WTC11 (cell line): ENCODE results near the gene CASKIN2. TPM values are rescaled to one million over a fixed set of nuclear protein-coding genes. Genes with fewer than 3 reads are reported as not detected.

Source experiments
- ATAC-seq: fragments of 200-7000 bp; cut with Tn5 transposase; 2 replicates; pipeline ENCODE4 v1.10.0; 2021; ENCODE audit warnings: mild to moderate bottlenecking, moderate library complexity
- CTCF ChIA-PET: fragments of 300-600 bp; sonication (Branson Sonifier 250); formaldehyde crosslinking; loops from one replicate; lab custom pipeline; 2021; ENCODE audit warnings: antibody characterized with exemption; lab: Charles Lee
- POLR2A ChIA-PET: fragments of 350-600 bp; sonication (Branson Sonifier 250); formaldehyde crosslinking; loops from one replicate; lab custom pipeline; 2021; ENCODE audit warnings: antibody characterized with exemption; lab: Charles Lee
- DNase-seq: peaks from one replicate; pipeline ENCODE4 v3.0.0; 2021; ENCODE audit warnings: low spot score
- H3K27ac Mint-ChIP-seq: 2 replicates; pipeline ENCODE4 v1.8.0; 2021; ENCODE audit warnings: mixed read lengths
- H3K27me3 Mint-ChIP-seq: 2 replicates; pipeline ENCODE4 v1.8.0; 2021; ENCODE audit warnings: low read depth, mild to moderate bottlenecking, moderate library complexity, mixed read lengths
- H3K36me3 Mint-ChIP-seq: 2 replicates; pipeline ENCODE4 v1.8.0; 2021; ENCODE audit warnings: mixed read lengths
- H3K4me1 Mint-ChIP-seq: 2 replicates; pipeline ENCODE4 v1.8.0; 2022; ENCODE audit warnings: mixed read lengths
- H3K4me3 Mint-ChIP-seq: 2 replicates; pipeline ENCODE4 v1.8.0; 2021; ENCODE audit warnings: mild to moderate bottlenecking, moderate library complexity, mixed read lengths
- H3K9me3 Mint-ChIP-seq: 2 replicates; pipeline ENCODE4 v1.8.0; 2021; ENCODE audit warnings: mixed read lengths
- GABPB1 ChIP-seq: sonication (generic); formaldehyde crosslinking; IDR thresholded peaks from 2 replicates; pipeline ENCODE4 v1.8.1; 2023; ENCODE audit warnings: mild to moderate bottlenecking, missing genetic modification reagents
- GRHL2 ChIP-seq: fragments of 250-450 bp; sonication (Bioruptor Pico); IDR thresholded peaks from 2 replicates; pipeline ENCODE4 v1.8.0; 2022; ENCODE audit warnings: mild to moderate bottlenecking, moderate library complexity; ENCODE audit not compliant: insufficient replicate concordance, severe bottlenecking
- GTF2I ChIP-seq: fragments of 250-450 bp; sonication (Bioruptor Pico); conservative IDR thresholded peaks from 2 replicates; pipeline ENCODE4 v1.4.0; 2021; ENCODE audit warnings: mild to moderate bottlenecking
- SMAD4 ChIP-seq: sonication (generic); formaldehyde crosslinking; IDR thresholded peaks from 2 replicates; pipeline ENCODE4 v1.8.0; 2022; ENCODE audit warnings: mild to moderate bottlenecking, missing genetic modification reagents
- ZBTB21 ChIP-seq: sonication (generic); formaldehyde crosslinking; IDR thresholded peaks from 2 replicates; pipeline ENCODE4 v1.8.1; 2023; ENCODE audit warnings: mild to moderate bottlenecking, missing genetic modification reagents, borderline replicate concordance
- ZNF232 ChIP-seq: sonication (generic); formaldehyde crosslinking; IDR thresholded peaks from 2 replicates; pipeline ENCODE4 v1.8.0; 2022; ENCODE audit warnings: mild to moderate bottlenecking, missing genetic modification reagents
- ZNF263 ChIP-seq: sonication (generic); formaldehyde crosslinking; IDR thresholded peaks from 2 replicates; pipeline ENCODE4 v1.8.1; 2022; ENCODE audit warnings: low read depth, mild to moderate bottlenecking, moderate library complexity, missing genetic modification reagents
- total RNA-seq: library from RNA; stranded (reverse); gene quantifications from 3 replicates; pipeline ENCODE4 v1.2.3, GENCODE V29; 2021
- TF ChIP-seq, protein P1 (sequence below): sonication (generic); formaldehyde crosslinking; IDR thresholded peaks from 2 replicates; pipeline ENCODE4 v1.8.0; 2022; ENCODE audit warnings: mild to moderate bottlenecking, missing genetic modification reagents
- TF ChIP-seq, protein P2 (sequence below): fragments of 200-600 bp; IDR thresholded peaks from 2 replicates; pipeline ENCODE4 v1.8.0; 2022; ENCODE audit warnings: antibody characterized with exemption
- TF ChIP-seq, protein P3 (sequence below): sonication (generic); formaldehyde crosslinking; IDR thresholded peaks from 2 replicates; pipeline ENCODE4 v1.8.0; 2023; ENCODE audit warnings: missing genetic modification reagents
- TF ChIP-seq, protein P4 (sequence below): fragments of 250-450 bp; sonication (Bioruptor Pico); IDR thresholded peaks from 2 replicates; pipeline ENCODE4 v1.8.0; 2021; ENCODE audit warnings: mild to moderate bottlenecking
- TF ChIP-seq, protein P5 (sequence below): sonication (generic); formaldehyde crosslinking; IDR thresholded peaks from 2 replicates; pipeline ENCODE4 v1.8.1; 2022; ENCODE audit warnings: mild to moderate bottlenecking, missing genetic modification reagents, moderate library complexity, borderline replicate concordance
- TF ChIP-seq, protein P6 (sequence below): fragments of 250-450 bp; sonication (Bioruptor Pico); IDR thresholded peaks from 2 replicates; pipeline ENCODE4 v2.1.2; 2022; ENCODE audit warnings: mild to moderate bottlenecking, moderate library complexity
- TF ChIP-seq, protein P7 (sequence below): sonication (generic); formaldehyde crosslinking; IDR thresholded peaks from 2 replicates; pipeline ENCODE4 v1.8.0; 2023; ENCODE audit warnings: mild to moderate bottlenecking, missing genetic modification reagents

CASKIN2 gene
- total RNA-seq, 1 experiment from 2014 or later: 31.9 TPM

DNA sequence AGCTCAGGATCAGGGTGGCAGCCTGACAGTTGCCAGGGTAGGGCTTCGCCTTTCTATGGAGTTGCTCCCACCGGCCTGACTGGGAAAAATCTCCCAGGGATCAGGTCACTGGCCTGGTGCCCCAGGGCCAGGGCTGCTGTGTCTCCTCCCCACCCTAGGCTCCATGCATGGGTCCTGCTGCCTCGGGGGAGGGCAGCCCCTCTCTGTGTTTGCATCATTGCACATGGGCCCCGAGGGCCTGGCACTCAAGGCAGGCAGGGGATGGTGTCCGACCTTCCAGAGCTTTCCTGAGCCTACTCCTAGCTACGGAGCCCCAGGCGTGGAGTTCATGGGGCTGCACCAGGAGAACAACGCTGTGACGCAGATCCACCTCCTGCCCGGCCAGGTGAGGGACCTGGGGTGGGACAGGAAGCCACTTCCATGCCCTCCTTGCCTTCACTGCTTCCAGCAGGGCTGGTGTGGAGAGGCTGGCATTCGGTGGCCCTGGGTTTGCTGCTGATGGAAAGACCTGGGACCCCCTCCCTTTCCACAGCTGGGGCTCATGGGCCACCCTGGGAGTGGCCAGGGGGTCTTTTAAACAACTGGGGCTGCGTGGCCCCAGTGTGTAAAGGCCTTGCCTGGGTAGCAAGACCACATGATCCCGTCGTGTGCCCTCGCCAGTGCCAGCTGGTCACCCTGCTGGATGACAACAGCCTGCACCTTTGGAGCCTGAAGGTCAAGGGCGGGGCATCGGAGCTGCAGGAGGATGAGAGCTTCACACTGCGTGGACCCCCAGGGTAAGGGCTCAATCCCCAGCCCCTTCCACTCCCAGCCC is 42.7 kb upstream of the CASKIN2 start (continued):
- TF ChIP-seq, protein P1, sequence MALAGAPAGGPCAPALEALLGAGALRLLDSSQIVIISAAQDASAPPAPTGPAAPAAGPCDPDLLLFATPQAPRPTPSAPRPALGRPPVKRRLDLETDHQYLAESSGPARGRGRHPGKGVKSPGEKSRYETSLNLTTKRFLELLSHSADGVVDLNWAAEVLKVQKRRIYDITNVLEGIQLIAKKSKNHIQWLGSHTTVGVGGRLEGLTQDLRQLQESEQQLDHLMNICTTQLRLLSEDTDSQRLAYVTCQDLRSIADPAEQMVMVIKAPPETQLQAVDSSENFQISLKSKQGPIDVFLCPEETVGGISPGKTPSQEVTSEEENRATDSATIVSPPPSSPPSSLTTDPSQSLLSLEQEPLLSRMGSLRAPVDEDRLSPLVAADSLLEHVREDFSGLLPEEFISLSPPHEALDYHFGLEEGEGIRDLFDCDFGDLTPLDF: no peak
- TF ChIP-seq SMAD4 (CRISPR knock-in tag): no peak
- TF ChIP-seq, all 79 proteins: peak for 0

DNA sequence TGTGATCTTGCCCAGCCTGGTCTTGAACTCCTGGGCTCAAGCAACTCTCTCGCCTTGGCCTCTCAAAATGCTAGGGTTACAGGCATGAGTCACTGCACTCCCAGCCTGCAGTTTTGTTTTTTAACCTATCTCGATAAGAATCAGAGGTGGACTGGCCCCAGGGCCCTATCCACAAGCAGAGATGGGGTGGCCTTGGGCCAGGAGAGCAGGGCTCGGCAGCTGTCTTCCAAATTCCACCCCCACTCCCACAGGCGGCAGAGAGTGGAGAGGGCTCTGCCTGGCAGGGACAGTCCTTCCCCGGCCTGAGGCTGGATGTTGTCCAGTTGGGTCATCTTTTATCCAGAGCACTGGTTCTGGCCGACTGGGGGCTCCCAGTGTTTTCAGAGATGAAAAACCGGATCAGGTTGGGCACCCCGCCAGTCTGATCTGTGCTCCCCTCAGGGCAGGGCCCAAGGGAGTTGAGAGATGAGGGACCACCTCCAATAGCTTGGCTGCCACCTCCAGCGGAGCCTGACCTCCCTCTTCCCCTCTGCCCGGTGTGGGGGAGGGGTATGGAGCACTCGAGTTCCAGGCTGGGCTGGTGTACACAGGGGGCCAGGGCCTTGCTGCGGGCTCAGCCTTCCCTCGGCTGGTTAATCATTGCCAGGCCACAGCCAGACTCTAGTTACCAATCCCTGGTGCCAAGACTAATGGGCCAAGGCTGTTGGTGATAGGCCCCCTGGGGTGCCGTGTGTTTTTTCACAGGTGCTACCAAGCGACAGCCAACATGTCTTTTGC is 41.9 kb upstream of the CASKIN2 start:
- no peak for DNase-seq
- H3K9me3 Mint-ChIP-seq: no peaks in the 10 kb centered on the region

DNA sequence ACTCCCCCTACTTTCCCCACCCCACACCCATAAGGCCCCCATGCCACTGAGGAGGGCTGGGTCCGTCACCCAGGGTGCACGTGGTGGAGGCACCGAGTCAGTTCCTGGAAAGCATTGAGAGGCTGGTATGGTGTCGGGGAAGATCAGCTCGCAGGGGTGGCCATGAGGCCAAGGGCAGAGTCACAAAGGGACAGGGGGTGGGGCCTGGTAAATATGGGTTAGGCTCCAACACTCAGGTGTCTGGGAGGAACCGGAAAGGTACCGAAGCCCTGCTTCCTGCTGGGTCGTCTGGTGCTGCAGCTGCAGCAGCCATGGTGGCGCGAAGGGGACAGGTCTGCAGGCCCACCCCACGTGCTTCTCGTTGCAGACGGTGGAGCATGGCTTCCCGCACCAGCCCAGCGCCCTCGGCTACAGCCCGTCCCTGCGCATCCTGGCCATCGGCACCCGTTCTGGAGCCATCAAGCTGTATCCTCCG is 40.4 kb upstream of the CASKIN2 start:
- H3K4me1 Mint-ChIP-seq: peaks cover 7% of the 10 kb centered on the region
- DNase-seq (no peak), ATAC-seq (no peak)
- no peaks in the 10 kb centered on the region for H3K9me3 Mint-ChIP-seq
- no peak overlapping the region for H3K4me3 Mint-ChIP-seq
- no peak overlapping the region for H3K27ac Mint-ChIP-seq
- CTCF ChIA-PET: interaction anchor here (2.3 kb wide), 1 partner anchor 198 kb away, joined by 5 read pairs; no protein-coding TSS in a partner anchor
- H3K27me3 Mint-ChIP-seq: no peaks in the 10 kb centered on the region
- H3K36me3 Mint-ChIP-seq: peaks cover 7% of the 10 kb centered on the region; the same call in 1 of the 2 replicates
- POLR2A ChIA-PET: no interaction called here
- TF ChIP-seq, protein P2, sequence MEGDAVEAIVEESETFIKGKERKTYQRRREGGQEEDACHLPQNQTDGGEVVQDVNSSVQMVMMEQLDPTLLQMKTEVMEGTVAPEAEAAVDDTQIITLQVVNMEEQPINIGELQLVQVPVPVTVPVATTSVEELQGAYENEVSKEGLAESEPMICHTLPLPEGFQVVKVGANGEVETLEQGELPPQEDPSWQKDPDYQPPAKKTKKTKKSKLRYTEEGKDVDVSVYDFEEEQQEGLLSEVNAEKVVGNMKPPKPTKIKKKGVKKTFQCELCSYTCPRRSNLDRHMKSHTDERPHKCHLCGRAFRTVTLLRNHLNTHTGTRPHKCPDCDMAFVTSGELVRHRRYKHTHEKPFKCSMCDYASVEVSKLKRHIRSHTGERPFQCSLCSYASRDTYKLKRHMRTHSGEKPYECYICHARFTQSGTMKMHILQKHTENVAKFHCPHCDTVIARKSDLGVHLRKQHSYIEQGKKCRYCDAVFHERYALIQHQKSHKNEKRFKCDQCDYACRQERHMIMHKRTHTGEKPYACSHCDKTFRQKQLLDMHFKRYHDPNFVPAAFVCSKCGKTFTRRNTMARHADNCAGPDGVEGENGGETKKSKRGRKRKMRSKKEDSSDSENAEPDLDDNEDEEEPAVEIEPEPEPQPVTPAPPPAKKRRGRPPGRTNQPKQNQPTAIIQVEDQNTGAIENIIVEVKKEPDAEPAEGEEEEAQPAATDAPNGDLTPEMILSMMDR: no peak
- TF ChIP-seq ZNF263 (CRISPR knock-in tag) (no peak), GTF2I (no peak)
- TF ChIP-seq, protein P3, sequence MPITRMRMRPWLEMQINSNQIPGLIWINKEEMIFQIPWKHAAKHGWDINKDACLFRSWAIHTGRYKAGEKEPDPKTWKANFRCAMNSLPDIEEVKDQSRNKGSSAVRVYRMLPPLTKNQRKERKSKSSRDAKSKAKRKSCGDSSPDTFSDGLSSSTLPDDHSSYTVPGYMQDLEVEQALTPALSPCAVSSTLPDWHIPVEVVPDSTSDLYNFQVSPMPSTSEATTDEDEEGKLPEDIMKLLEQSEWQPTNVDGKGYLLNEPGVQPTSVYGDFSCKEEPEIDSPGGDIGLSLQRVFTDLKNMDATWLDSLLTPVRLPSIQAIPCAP (CRISPR knock-in tag): no peak
- TF ChIP-seq, protein P4, sequence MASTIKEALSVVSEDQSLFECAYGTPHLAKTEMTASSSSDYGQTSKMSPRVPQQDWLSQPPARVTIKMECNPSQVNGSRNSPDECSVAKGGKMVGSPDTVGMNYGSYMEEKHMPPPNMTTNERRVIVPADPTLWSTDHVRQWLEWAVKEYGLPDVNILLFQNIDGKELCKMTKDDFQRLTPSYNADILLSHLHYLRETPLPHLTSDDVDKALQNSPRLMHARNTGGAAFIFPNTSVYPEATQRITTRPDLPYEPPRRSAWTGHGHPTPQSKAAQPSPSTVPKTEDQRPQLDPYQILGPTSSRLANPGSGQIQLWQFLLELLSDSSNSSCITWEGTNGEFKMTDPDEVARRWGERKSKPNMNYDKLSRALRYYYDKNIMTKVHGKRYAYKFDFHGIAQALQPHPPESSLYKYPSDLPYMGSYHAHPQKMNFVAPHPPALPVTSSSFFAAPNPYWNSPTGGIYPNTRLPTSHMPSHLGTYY (CRISPR knock-in tag): no peak

More for the DNA sequence above, 41.9 kb upstream of the CASKIN2 start:
- H3K4me3 Mint-ChIP-seq: no peak overlapping the region
- ATAC-seq: no peak
- H3K27me3 Mint-ChIP-seq: no peaks in the 10 kb centered on the region
- peaks cover 7% of the 10 kb centered on the region; the same call in 1 of the 2 replicates for H3K36me3 Mint-ChIP-seq
- no peak overlapping the region for H3K27ac Mint-ChIP-seq
- ChIA-PET POLR2A (interaction anchor here (0.6 kb wide), 1 partner anchor 327 kb away, joined by 3 read pairs; no protein-coding TSS in a partner anchor), CTCF (interaction anchor here (0.6 to 2.0 kb wide), 3 partner anchors 41 to 1575 kb away, joined by 4 to 8 read pairs (median 4); partner anchors contain the start of gene TSEN54)
- TF ChIP-seq GRHL2 (CRISPR knock-in tag) (no peak), GABPB1 (peak; percentile 40), ZNF263 (CRISPR knock-in tag) (no peak), ZNF232 (CRISPR knock-in tag) (no peak), ZBTB21 (no peak)
- TF ChIP-seq, protein P5, sequence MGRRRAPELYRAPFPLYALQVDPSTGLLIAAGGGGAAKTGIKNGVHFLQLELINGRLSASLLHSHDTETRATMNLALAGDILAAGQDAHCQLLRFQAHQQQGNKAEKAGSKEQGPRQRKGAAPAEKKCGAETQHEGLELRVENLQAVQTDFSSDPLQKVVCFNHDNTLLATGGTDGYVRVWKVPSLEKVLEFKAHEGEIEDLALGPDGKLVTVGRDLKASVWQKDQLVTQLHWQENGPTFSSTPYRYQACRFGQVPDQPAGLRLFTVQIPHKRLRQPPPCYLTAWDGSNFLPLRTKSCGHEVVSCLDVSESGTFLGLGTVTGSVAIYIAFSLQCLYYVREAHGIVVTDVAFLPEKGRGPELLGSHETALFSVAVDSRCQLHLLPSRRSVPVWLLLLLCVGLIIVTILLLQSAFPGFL: 0 out of 2 replicates have a peak, but pooled peaks have one; percentile 50
- TF ChIP-seq, protein P6, sequence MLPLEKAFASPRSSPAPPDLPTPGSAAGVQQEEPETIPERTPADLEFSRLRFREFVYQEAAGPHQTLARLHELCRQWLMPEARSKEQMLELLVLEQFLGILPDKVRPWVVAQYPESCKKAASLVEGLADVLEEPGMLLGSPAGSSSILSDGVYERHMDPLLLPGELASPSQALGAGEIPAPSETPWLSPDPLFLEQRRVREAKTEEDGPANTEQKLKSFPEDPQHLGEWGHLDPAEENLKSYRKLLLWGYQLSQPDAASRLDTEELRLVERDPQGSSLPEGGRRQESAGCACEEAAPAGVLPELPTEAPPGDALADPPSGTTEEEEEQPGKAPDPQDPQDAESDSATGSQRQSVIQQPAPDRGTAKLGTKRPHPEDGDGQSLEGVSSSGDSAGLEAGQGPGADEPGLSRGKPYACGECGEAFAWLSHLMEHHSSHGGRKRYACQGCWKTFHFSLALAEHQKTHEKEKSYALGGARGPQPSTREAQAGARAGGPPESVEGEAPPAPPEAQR (CRISPR knock-in tag): no peak
- TF ChIP-seq, protein P7, sequence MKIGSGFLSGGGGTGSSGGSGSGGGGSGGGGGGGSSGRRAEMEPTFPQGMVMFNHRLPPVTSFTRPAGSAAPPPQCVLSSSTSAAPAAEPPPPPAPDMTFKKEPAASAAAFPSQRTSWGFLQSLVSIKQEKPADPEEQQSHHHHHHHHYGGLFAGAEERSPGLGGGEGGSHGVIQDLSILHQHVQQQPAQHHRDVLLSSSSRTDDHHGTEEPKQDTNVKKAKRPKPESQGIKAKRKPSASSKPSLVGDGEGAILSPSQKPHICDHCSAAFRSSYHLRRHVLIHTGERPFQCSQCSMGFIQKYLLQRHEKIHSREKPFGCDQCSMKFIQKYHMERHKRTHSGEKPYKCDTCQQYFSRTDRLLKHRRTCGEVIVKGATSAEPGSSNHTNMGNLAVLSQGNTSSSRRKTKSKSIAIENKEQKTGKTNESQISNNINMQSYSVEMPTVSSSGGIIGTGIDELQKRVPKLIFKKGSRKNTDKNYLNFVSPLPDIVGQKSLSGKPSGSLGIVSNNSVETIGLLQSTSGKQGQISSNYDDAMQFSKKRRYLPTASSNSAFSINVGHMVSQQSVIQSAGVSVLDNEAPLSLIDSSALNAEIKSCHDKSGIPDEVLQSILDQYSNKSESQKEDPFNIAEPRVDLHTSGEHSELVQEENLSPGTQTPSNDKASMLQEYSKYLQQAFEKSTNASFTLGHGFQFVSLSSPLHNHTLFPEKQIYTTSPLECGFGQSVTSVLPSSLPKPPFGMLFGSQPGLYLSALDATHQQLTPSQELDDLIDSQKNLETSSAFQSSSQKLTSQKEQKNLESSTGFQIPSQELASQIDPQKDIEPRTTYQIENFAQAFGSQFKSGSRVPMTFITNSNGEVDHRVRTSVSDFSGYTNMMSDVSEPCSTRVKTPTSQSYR (CRISPR knock-in tag): peak; percentile 47; the same call in 1 of the 2 replicates
- 0 out of 2 replicates have a peak, but pooled peaks cover 3% of the 10 kb centered on the region for H3K4me1 Mint-ChIP-seq
